GM12892 (cell line): Measurements from ENCODE around the gene MAP1LC3B.

Source experiments
- POLR2A ChIP-seq: IDR thresholded peaks from 2 replicates; pipeline ENCODE4 v1.6.1; 2011; ENCODE audit warnings: low read depth, low read length, control low read depth
- POLR2AphosphoS5 ChIP-seq: IDR thresholded peaks from 2 replicates; pipeline ENCODE4 v1.6.1; 2011; ENCODE audit warnings: low read depth, low read length, control low read depth
- TAF1 ChIP-seq: IDR thresholded peaks from 2 replicates; pipeline ENCODE4 v1.6.1; 2011; ENCODE audit warnings: low read depth, mild to moderate bottlenecking, control low read depth, low read length, borderline replicate concordance

DNA sequence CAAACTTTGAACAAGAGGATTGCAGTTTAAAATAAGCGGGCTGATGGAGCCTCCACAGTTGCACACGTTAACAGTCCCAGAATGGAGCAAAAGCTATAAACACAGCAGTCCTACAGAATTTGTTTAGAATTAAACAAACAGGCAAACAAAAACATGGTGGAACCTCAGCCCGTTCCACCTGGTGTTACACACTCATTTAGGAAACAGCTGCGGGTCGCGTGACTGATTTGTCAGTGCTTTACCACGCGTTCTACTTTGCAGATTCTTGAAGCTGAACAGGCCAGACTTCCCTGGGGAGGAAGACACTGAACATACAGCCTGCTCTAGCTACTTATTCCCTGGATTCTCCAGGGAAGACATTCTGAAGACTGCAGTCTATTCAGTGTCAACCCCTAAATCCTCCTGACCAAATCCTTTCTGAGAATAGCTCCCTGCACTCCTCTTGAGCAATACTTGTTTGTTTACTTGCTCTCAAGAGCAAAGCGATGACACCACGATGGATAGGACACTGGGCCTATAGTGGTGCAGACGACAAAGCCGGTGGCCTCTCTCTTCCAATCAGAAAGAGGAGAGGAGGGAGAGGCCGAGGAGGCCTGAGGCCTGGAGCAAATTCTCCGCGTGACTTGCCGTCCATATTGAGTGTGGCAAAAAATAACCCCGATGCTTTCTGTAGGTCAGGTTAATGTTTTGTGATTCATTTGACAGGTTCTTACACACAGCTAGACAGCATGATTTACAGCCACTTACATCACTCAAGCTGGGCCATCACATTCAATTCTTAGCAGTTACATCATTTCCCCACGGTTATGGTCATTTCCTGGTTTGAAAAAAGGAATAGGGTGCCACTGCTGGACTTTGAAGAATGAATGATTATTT lies 4.0 kb upstream of the MAP1LC3B start:
- peak; percentile 37; the same call in 1 of the 2 replicates for TF ChIP-seq POLR2A
- TF ChIP-seq POLR2AphosphoS5 = peak; percentile 40; the same call in 1 of the 2 replicates
- TF ChIP-seq TAF1 = no peak
